GM12878 (cell line): Measurements from ENCODE around the gene ZNF385D. TPM values are rescaled to one million over a fixed set of nuclear protein-coding genes. Genes with fewer than 3 reads are reported as not detected.

Source experiments
- ATAC-seq: fragments of 200-7000 bp; cut with Tn5 transposase; 3 replicates; pipeline ENCODE4 v1.9.1; 2020; ENCODE audit warnings: mild to moderate bottlenecking, moderate library complexity
- BruUV-seq: library from RNA; stranded (reverse); fragments of 400-500 nt; replicated peaks from 2 replicates; lab custom pipeline; 2021; lab: Mats Ljungman, UMichigan
- CTCF ChIA-PET: fragments of 300-600 bp; sonication (Branson Sonifier 250); formaldehyde crosslinking; extraction: SDS; loops from one replicate; lab custom pipeline; 2021; ENCODE audit warnings: inconsistent platforms; lab: Yijun Ruan, JAX
- POLR2A ChIA-PET: fragments of 350-600 bp; formaldehyde crosslinking; extraction: SDS; loops from one replicate; lab custom pipeline; 2021; ENCODE audit warnings: inconsistent platforms; lab: Charles Lee
- RAD21 ChIA-PET: fragments of 300-600 bp; sonication (Branson Sonifier 250); formaldehyde crosslinking; loops from one replicate; lab custom pipeline; 2023; ENCODE audit warnings: antibody characterized with exemption; ENCODE audit not compliant: unreplicated experiment; lab: Charles Lee
- SMC1A ChIA-PET: fragments of 300-600 bp; sonication (Branson Sonifier 250); formaldehyde crosslinking; loops from one replicate; lab custom pipeline; 2023; ENCODE audit not compliant: unreplicated experiment, uncharacterized antibody; lab: Charles Lee
- DNase-seq: peaks from one replicate; pipeline ENCODE4 v3.0.0-alpha.2; 2011; ENCODE audit warnings: low read depth, low spot score
- FAIRE-seq: peaks from 3 replicates; lab custom pipeline; 2011; peaks lifted over from hg19 to GRCh38; lab: Jason Lieb, UNC
- H2AFZ ChIP-seq: 2 replicates; pipeline ENCODE4 v1.6.0; 2011; ENCODE audit warnings: low read depth, low read length, control low read depth; ENCODE audit not compliant: control insufficient read depth
- H3K27ac ChIP-seq: 2 replicates; pipeline ENCODE4 v1.5.1; 2011; ENCODE audit warnings: control low read depth; ENCODE audit not compliant: control insufficient read depth, insufficient read depth
- H3K27me3 ChIP-seq, 2 experiments: replicated peaks in 1 of 2; 2 replicates each; pipeline versions ENCODE4 v1.6.0 to v1.6.1; 2011; ENCODE audit warnings: low read length in 1 of 2; ENCODE audit not compliant: control insufficient read depth in 2 of 2, insufficient read depth in 2 of 2
- H3K36me3 ChIP-seq, 2 experiments: 2 replicates each; pipeline ENCODE4 v1.5.1; 2011; ENCODE audit warnings: low read length in 1 of 2; ENCODE audit not compliant: control insufficient read depth in 2 of 2, insufficient read depth in 2 of 2
- H3K4me1 ChIP-seq: 2 replicates; pipeline ENCODE4 v1.6.1; 2011; ENCODE audit warnings: mild to moderate bottlenecking, low read length, moderate library complexity, mixed read lengths; ENCODE audit not compliant: control insufficient read depth, insufficient read depth
- H3K4me2 ChIP-seq: 2 replicates; pipeline ENCODE4 v1.6.0; 2011; ENCODE audit warnings: control low read depth; ENCODE audit not compliant: control insufficient read depth, insufficient read depth
- H3K4me3 ChIP-seq: fragments of 200-600 bp; sonication (generic); 2 replicates; pipeline ENCODE4 v1.5.1; 2016
- H3K79me2 ChIP-seq: 2 replicates; pipeline ENCODE4 v1.6.0; 2011; ENCODE audit warnings: low read length; ENCODE audit not compliant: control insufficient read depth, insufficient read depth
- H3K9ac ChIP-seq: 2 replicates; pipeline ENCODE4 v1.8.0; 2011; ENCODE audit warnings: low read length, control low read depth, mixed read lengths; ENCODE audit not compliant: control insufficient read depth, insufficient read depth
- H3K9me3 ChIP-seq: replicated peaks from 3 replicates; pipeline ENCODE4 v1.5.1; 2011; ENCODE audit warnings: mild to moderate bottlenecking, low read length; ENCODE audit not compliant: control insufficient read depth, insufficient read depth
- H4K20me1 ChIP-seq: 2 replicates; pipeline ENCODE4 v1.6.0; 2011; ENCODE audit not compliant: control insufficient read depth, insufficient read depth
- BMI1 ChIP-seq: fragments of 450-650 bp; IDR thresholded peaks from 2 replicates; pipeline ENCODE4 v1.6.1; 2016; ENCODE audit warnings: mild to moderate bottlenecking, moderate library complexity, borderline replicate concordance
- CTCF ChIP-seq, 3 experiments: IDR thresholded peaks in 2 of 3; conservative IDR thresholded peaks in 1 of 3; 2 replicates each; pipeline ENCODE4 v1.5.1; 2011; ENCODE audit warnings: low read depth in 3 of 3, low read length in 3 of 3, mild to moderate bottlenecking in 3 of 3, control low read depth in 2 of 3, moderate library complexity in 2 of 3, inconsistent platforms in 1 of 3, mixed read lengths in 1 of 3; ENCODE audit not compliant: control insufficient read depth in 2 of 3, insufficient read depth in 1 of 3; ENCODE audit errors: extremely low read depth in 1 of 3
- KLF5 ChIP-seq: fragments of 450-650 bp; IDR thresholded peaks from 2 replicates; pipeline ENCODE4 v1.6.1; 2014; ENCODE audit warnings: mild to moderate bottlenecking; ENCODE audit not compliant: partially characterized antibody
- LARP7 ChIP-seq: fragments of 450-650 bp; IDR thresholded peaks from 2 replicates; pipeline ENCODE4 v1.6.1; 2017; ENCODE audit warnings: mild to moderate bottlenecking
- MTA3 ChIP-seq: IDR thresholded peaks from 2 replicates; pipeline ENCODE4 v1.6.1; 2012; ENCODE audit warnings: low read length, inconsistent platforms, borderline replicate concordance
- MXI1 ChIP-seq: fragments of 150-350 bp; IDR thresholded peaks from 2 replicates; pipeline ENCODE4 v1.6.1; 2011; ENCODE audit warnings: low read depth, mild to moderate bottlenecking, inconsistent platforms, low read length, improper control_type of control experiment
- PML ChIP-seq: IDR thresholded peaks from 2 replicates; pipeline ENCODE4 v1.6.1; 2012; ENCODE audit warnings: low read length, inconsistent platforms
- POU2F2 ChIP-seq: IDR thresholded peaks from 3 replicates; pipeline ENCODE4 v1.6.1; 2011; ENCODE audit warnings: low read depth, mild to moderate bottlenecking, low read length, borderline replicate concordance
- SREBF1 ChIP-seq: IDR thresholded peaks from 2 replicates; pipeline ENCODE4 v1.6.1; 2012; ENCODE audit warnings: mild to moderate bottlenecking, low read length
- SREBF2 ChIP-seq: IDR thresholded peaks from 2 replicates; pipeline ENCODE4 v1.6.1; 2012; ENCODE audit warnings: mild to moderate bottlenecking, low read length
- TARDBP ChIP-seq: IDR thresholded peaks from 2 replicates; pipeline ENCODE4 v1.6.1; 2016; ENCODE audit warnings: borderline replicate concordance
- ZBTB40 ChIP-seq: fragments of 450-650 bp; IDR thresholded peaks from 2 replicates; pipeline ENCODE4 v1.6.1; 2016; ENCODE audit warnings: mild to moderate bottlenecking, moderate library complexity, borderline replicate concordance
- WGBS: methylation state at CpG from one replicate; pipeline ENCODE4 v1.1.6; 2016; ENCODE audit warnings: low lambda C conversion rate; ENCODE audit not compliant: insufficient replicate concordance, insufficient coverage; ENCODE audit errors: missing lambda C conversion rate; 5-methylcytosine and 5-hydroxymethylcytosine counted together
- in situ Hi-C: fragments of 300-500 bp; cut with MboI; formaldehyde crosslinking; loops from 9 replicates; pipeline ENCODE4 v1.14.3; 2018; ENCODE audit warnings: mixed read lengths
- intact Hi-C: fragments of 100-400 bp; cut with micrococcal nuclease; formaldehyde crosslinking; loops from one replicate; pipeline ENCODE4 v1.14.2; 2022; ENCODE audit not compliant: unreplicated experiment
- polyA plus RNA-seq, 11 experiments: library from polyadenylated mRNA; depleted of rRNA in 4 of 11; unstranded in 6 of 11; stranded (reverse) in 5 of 11; fragments of >200 nt; fragmentation: Nextera tagmentation in 4 of 11; fragmentation: Illumina TruSeq in 1 of 11; extraction: Ambion mirVana in 4 of 11; extraction: Trizol in 1 of 11; gene quantifications; 1 replicate in 1 of 11; 2 replicates in 10 of 11; pipeline versions ENCODE4 v1.2.1 to v1.2.3, GENCODE V29; 2011 to 2016; ENCODE audit warnings: inconsistent platforms in 2 of 11, missing spikeins in 2 of 11, low read depth in 1 of 11
- total RNA-seq, 4 experiments: library from RNA; depleted of rRNA in 3 of 4; stranded (reverse); fragments of >200 nt in 3 of 4; fragmentation: Illumina TruSeq in 1 of 4; extraction: Trizol in 1 of 4; gene quantifications; 2 replicates each; pipeline versions ENCODE4 v1.2.1 to v1.2.3, GENCODE V29; 2013 to 2021

The ZNF385D gene
- total and polyA plus RNA-seq, 10 of the 15 experiments (the other 5 are each of a cell fraction or from before 2014, with no cell fraction given), result 0.01 to 0.62 (median 0.18) TPM; not detected in 5

- 5% methylated on average over 2 of the region's 2 CpGs for WGBS
- intact Hi-C loops, result no loop called here
- Histone ChIP-seq H3K36me3 (no peaks in the 10 kb centered on the region), H2AFZ (no peak overlapping the region), H3K4me3 (no peak overlapping the region), H3K79me2 (no peaks in the 10 kb centered on the region), H4K20me1 (no peaks in the 10 kb centered on the region), H3K27me3 (no peaks in the 10 kb centered on the region), H3K9me3 (no peaks in the 10 kb centered on the region), H3K27ac (no peak overlapping the region), H3K4me2 (no peak overlapping the region), H3K9ac (no peak overlapping the region), H3K4me1 (no peaks in the 10 kb centered on the region)
- no peak for TF ChIP-seq MXI1
- no peak for TF ChIP-seq BMI1
- no peak for TF ChIP-seq SREBF1
- no peak for TF ChIP-seq SREBF2
- TF ChIP-seq TARDBP, result no peak
- TF ChIP-seq CTCF (IDR thresholded peaks at IDR 0.05 in 2 of 3, conservative IDR thresholded peaks at IDR 0.05 in 1 of 3; ENCODE audit: control insufficient read depth in 2 of 3, extremely low read depth in 1 of 3, insufficient read depth in 1 of 3, low read depth in 3 of 3, low read length in 3 of 3), result no peak
- no peak for TF ChIP-seq POU2F2
- TF ChIP-seq LARP7, result no peak
- no peak for TF ChIP-seq PML
- TF ChIP-seq MTA3, result no peak
- TF ChIP-seq KLF5, result no peak
- TF ChIP-seq ZBTB40, result no peak
- BruUV-seq, result no TSS peak
- FAIRE-seq (no peak), DNase-seq (no peak), ATAC-seq (no peak)
- in situ Hi-C loops, result no loop called here
- ChIA-PET RAD21 (no interaction called here), POLR2A (no interaction called here), CTCF (no interaction called here), SMC1A (interaction anchor here (1.0 kb wide), 1 partner anchor 17 kb away, joined by 3 read pairs; no protein-coding TSS in a partner anchor)
These were observed 6.2 kb downstream of the ZNF385D start for GRCh38 chr3:21744793-21745192.
